Ishikawa (cell line): ENCODE measurements around the gene PGM1.
A peak's percentile ranks its signal among the peaks of the same experiment; 100 is the strongest.

ENCODE experiments used
- CEBPB ChIP-seq: IDR thresholded peaks from 2 replicates; pipeline ENCODE4 v1.6.1; 2012
- EGR1 ChIP-seq: IDR thresholded peaks from 2 replicates; pipeline ENCODE4 v1.6.1; 2012
- EP300 ChIP-seq: IDR thresholded peaks from 2 replicates; pipeline ENCODE4 v1.6.1; 2012; ENCODE audit warnings: borderline replicate concordance
- FOXM1 ChIP-seq: IDR thresholded peaks from 2 replicates; pipeline ENCODE4 v1.6.1; 2012; ENCODE audit warnings: low read depth, borderline replicate concordance
- NFIC ChIP-seq: IDR thresholded peaks from 2 replicates; pipeline ENCODE4 v1.6.1; 2012
- RAD21 ChIP-seq: IDR thresholded peaks from 2 replicates; pipeline ENCODE4 v1.6.1; 2012; ENCODE audit warnings: low read depth
- TAF1 ChIP-seq: IDR thresholded peaks from 2 replicates; pipeline ENCODE4 v1.6.1; 2012; ENCODE audit warnings: low read depth, mild to moderate bottlenecking
- TCF12 ChIP-seq: IDR thresholded peaks from 2 replicates; pipeline ENCODE4 v1.6.1; 2012; ENCODE audit warnings: low read depth
- YY1 ChIP-seq: IDR thresholded peaks from 2 replicates; pipeline ENCODE4 v1.6.1; 2012; ENCODE audit warnings: low read depth
- TF ChIP-seq, protein P1 (sequence below): IDR thresholded peaks from 2 replicates; pipeline ENCODE4 v1.6.1; 2012
- TF ChIP-seq, protein P2 (sequence below): IDR thresholded peaks from 2 replicates; pipeline ENCODE4 v1.6.1; 2012
- TF ChIP-seq, protein P3 (sequence below): IDR thresholded peaks from 2 replicates; pipeline ENCODE4 v1.6.1; 2012; ENCODE audit warnings: low read depth, mild to moderate bottlenecking

DNA sequence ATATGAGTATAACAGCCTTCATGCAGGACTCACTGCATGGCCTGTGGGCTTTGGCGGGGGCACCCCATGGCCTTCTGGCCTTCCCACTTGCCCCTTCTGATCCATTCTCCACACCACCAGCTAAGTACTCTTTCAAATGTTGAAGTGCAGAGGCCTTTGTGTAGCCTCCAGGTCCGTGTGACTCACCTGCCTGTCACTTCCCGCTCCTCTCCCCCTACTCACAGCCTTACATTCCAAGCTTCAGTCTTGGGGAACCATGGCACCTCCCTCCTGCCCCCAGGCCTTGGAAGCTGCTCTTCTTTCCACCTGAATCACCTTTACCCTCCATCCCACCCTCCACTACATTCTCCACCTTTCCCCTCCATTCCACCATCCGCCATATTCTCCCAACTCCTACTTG lies 69.6 kb downstream of the PGM1 start:
- TF ChIP-seq TAF1: no peak; the same call in 1 of the 2 replicates
- 0 out of 2 replicates have a peak, but pooled peaks have one; percentile 22 for TF ChIP-seq YY1
- no peak for TF ChIP-seq CEBPB
- peak; percentile 94 for TF ChIP-seq EP300
- TF ChIP-seq RAD21: peak; percentile 6; the same call in 1 of the 2 replicates
- TF ChIP-seq, protein P1, sequence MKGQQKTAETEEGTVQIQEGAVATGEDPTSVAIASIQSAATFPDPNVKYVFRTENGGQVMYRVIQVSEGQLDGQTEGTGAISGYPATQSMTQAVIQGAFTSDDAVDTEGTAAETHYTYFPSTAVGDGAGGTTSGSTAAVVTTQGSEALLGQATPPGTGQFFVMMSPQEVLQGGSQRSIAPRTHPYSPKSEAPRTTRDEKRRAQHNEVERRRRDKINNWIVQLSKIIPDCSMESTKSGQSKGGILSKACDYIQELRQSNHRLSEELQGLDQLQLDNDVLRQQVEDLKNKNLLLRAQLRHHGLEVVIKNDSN: no peak
- peak; percentile 77 for TF ChIP-seq FOXM1
- TF ChIP-seq, protein P2, sequence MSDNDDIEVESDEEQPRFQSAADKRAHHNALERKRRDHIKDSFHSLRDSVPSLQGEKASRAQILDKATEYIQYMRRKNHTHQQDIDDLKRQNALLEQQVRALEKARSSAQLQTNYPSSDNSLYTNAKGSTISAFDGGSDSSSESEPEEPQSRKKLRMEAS: no peak; the same call in 1 of the 2 replicates
- no peak for TF ChIP-seq EGR1
- TF ChIP-seq, protein P3, sequence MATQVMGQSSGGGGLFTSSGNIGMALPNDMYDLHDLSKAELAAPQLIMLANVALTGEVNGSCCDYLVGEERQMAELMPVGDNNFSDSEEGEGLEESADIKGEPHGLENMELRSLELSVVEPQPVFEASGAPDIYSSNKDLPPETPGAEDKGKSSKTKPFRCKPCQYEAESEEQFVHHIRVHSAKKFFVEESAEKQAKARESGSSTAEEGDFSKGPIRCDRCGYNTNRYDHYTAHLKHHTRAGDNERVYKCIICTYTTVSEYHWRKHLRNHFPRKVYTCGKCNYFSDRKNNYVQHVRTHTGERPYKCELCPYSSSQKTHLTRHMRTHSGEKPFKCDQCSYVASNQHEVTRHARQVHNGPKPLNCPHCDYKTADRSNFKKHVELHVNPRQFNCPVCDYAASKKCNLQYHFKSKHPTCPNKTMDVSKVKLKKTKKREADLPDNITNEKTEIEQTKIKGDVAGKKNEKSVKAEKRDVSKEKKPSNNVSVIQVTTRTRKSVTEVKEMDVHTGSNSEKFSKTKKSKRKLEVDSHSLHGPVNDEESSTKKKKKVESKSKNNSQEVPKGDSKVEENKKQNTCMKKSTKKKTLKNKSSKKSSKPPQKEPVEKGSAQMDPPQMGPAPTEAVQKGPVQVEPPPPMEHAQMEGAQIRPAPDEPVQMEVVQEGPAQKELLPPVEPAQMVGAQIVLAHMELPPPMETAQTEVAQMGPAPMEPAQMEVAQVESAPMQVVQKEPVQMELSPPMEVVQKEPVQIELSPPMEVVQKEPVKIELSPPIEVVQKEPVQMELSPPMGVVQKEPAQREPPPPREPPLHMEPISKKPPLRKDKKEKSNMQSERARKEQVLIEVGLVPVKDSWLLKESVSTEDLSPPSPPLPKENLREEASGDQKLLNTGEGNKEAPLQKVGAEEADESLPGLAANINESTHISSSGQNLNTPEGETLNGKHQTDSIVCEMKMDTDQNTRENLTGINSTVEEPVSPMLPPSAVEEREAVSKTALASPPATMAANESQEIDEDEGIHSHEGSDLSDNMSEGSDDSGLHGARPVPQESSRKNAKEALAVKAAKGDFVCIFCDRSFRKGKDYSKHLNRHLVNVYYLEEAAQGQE: no peak
- peak; percentile 85 for TF ChIP-seq TCF12
- TF ChIP-seq NFIC: peak; percentile 76
